ENCODE data around the gene C1orf50.
"Not testable (repeated sequence)": the region's sequence is repeated elsewhere in the genome, so short reads cannot be mapped to it uniquely, and the experiment has no call there.

The C1orf50 gene

GRCh38 chr1:42766741-42767509 is at the start of gene C1orf50, which contains the start of gene P3H1:
TSS of gene C1orf50 (plus strand) at chr1:42767249. CDS start at chr1:42767312, 63 bp downstream.
TSS of gene P3H1 (minus strand) at chr1:42767028. CDS start at chr1:42766971, 57 bp downstream.
- peak; percentile 98 for DNase-seq (ENCODE audit: low read depth)

- DNase-seq (ENCODE audit: low read depth): no peak
Observed at GRCh38 chr1:42720868-42721267, 46.2 kb upstream of the C1orf50 start.

DNA sequence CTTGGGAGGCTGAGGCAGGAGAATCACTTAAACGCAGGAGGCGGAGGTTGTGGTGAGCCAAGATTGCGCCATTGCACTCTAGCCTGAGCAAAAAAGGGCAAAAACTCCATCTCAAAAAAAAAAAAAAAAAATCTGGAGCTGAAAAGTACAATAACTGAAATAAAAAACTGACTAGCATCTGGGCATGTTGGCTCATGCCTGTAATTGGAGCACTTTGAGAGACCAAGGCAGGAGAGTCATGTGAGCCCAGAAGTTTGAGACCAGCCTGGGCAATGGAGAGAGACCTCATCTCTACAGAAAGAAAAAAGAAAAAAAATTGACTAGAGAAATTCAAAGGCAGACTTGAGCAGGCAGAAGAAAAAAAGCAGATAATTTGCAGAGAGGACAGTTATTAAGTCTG is 45.1 kb upstream of the C1orf50 start:
- no peak for DNase-seq (ENCODE audit: low read depth)

DNA sequence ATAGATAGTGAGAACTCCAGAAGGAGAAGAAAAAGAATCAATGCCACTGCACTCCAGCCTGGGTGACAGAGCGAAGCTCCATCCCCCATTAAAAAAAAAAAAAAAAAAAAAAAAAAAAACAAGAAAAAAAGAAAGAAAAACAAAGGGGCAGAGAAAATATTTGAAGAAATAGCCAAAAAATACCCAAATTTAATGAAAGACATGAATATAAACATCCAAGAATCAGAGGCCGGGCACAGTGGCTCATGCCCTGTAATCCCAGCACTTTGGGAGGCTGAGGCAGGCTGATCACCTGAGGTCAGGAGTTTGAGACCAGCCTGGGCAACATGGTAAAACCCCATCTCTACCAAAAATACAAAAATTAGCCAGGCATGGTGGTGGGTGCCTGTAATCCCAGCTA is 44.6 kb upstream of the C1orf50 start:
- not testable (repeated sequence) for DNase-seq (ENCODE audit: low read depth)

DNA sequence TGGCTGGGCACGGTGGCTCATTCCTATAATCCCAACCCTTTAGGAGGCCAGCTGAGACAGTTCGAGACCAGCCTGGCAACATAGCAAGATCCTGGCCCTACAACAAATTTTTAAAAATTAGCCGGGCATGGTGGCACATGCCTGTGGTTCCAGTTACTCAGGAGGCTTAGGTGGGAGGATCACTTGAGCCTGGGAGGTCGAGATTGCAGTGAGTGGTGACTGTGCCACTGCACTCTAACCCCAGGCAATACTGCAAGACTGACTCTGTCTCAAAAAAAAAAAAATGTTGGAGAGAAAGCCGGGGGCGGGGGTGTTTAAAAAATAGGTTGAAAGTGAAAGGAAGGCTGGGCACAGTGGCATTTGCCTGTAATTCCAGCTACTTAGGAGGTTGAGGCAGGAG is 43.5 kb upstream of the C1orf50 start:
- DNase-seq (ENCODE audit: low read depth): no peak

DNA sequence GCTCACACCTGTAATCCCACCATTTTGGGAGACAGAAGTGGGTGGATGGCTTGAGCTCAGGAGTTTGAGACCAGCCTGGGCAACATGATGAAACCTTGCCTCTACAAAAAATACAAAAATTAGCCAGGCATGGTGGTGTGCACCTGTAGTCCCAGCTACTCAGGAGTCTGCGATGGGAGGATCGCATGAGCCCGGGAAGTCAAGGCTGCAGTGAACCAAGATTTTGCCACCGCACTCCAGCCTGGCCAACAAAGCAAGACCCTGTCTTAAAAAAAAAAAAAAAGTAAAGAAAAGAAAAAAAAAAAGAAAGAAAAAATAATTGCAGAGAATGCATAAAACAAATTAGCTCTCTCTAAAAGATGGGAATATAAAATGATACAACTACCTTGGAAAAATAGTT is 41.2 kb upstream of the C1orf50 start:
- not testable (repeated sequence) for DNase-seq (ENCODE audit: low read depth)

GRCh38 chr1:42730002-42730401 is 37.0 kb upstream of the C1orf50 start:
- no peak for DNase-seq (ENCODE audit: low read depth)

DNA sequence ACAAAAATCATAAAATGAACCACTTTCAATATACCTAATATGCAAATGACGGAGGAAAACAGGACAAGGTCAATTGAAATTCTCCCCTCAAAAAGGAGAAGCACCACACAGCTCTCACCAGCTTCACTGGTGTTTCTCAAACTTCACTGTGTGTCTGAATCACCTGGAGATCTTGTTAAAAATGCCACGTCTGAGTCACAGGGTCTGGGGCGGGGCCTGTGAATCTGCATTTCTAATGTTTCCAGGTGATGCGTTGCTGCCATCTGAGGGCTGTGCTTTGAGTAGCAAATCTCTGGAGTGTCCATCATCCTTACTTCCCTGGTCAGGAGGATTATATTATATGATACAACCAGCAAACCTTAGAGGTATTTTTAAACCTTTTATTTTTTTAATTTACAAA is 36.1 kb upstream of the C1orf50 start:
- DNase-seq (ENCODE audit: low read depth): no peak

GRCh38 chr1:42731585-42731984 is 35.5 kb upstream of the C1orf50 start:
- no peak for DNase-seq (ENCODE audit: low read depth)

DNA sequence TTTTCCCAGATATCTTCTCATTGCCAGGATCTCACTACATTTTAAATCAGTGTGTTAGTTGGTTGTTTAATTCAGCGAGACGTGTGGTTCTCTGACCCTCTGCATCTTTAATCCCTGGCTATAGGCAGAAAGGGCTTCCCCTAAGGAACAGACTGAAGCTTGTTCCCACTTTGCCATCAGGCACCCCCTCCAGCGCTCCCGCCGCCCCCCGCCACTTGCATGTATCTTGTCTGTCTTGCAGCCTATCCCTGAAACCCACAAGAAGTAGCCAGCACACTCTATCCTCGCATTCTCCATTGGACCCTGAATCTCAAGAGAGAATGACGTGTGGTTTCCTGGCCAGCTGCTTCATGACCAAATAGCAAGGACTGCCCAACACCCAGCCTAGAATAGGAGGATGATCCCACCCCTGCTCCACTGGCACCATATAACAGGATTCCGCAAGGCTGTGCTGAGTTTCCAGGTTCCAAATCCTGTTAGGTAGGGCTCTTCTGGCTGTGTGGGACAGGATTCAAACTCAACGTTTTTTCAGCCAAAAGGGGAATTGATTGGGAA is 34.8 kb upstream of the C1orf50 start:
- no peak for DNase-seq (ENCODE audit: low read depth)

- DNase-seq (ENCODE audit: low read depth): no peak
Observed at GRCh38 chr1:42733415-42734200, 33.4 kb upstream of the C1orf50 start.

DNA sequence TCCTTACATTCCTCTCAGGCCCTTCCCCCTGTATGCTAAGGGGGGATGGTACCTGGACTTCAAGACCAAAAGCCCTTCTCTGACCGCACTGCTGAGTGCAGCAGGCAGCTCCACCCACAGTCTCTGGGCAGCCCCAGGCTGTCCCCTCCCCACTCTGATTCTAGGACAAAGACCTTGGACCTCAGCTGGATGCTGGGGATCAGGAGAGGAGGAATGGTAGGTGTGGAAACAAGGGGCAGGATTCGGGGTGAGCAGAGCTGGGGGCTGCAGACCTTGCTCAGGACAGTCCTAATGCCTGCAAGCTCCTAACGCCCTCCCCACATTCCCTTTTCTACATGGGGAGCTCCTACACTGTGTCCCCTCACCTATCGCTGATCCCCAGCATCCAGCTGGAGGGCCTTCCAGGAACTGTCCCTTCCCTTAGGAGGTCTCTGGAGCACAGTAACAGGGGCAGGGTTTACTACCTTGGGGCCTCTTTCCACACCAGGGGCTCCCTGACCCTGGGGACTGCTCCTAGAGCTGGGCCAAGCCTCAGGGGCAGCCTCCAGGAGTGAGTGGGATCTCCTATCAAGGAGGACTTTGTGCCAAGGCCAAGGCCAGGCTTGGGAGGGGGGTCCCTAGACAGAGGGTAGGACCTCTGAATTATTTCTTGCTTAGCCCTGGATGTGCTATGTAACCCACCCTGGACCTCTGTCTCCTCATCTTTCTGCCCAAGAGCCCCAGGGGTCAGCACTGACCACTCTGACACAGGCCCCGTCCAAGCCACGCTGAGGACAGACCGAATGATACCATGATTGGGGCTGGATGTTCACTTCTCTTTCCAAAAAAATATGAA is 32.6 kb upstream of the C1orf50 start:
- no peak for DNase-seq (ENCODE audit: low read depth)

DNA sequence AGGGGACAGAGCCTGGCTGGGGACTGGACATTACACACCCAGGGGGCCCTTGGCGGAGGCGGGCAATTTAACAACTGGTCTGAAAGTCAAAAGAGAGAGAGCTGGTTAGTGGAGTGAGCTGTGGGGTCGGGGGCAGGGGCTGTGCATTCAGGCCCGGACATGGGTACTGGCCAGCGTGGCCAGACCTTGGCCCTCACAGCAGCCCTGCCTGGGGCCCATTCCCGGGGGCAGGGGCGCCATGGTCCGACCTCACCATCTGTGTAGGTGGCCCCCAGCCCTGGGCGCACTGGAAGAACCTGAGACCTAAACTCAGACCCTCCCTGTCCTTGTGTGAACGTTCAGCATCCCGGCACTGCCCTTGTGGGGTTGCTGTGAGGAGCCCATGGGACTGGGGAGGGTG is 32.0 kb upstream of the C1orf50 start:
- DNase-seq (ENCODE audit: low read depth): no peak

DNA sequence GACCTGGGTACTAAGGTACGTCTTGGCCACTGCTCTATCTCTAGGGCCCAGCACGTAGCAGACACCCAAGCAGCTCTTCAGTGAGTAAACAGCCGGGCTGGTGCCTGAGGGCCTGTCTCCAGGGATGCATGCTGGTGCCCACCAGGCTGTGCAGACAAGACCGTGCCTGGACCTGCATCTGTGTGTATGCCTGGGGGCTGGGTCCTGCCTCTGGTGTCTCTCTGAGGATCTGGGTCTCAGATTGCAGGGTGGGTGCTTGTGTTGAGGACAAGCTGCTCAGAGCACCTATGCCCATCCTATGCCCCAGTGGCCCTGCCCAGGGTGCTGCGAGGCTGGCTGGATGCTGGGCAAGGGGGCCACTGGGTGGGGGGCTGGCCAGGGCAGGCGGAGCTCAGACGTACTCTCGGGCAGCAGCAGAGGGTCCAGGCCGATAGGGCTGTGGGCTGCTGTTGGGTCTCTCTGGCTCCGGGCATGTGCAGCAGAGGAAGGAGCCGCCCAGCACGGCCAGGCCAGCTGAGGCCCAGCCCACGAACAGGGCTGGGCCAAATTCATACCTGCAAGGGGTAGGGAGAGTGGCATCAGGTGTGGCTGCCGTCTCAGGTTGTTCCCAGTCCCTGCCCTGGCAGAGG is 31.5 kb upstream of the C1orf50 start:
- DNase-seq (ENCODE audit: low read depth): no peak

DNA sequence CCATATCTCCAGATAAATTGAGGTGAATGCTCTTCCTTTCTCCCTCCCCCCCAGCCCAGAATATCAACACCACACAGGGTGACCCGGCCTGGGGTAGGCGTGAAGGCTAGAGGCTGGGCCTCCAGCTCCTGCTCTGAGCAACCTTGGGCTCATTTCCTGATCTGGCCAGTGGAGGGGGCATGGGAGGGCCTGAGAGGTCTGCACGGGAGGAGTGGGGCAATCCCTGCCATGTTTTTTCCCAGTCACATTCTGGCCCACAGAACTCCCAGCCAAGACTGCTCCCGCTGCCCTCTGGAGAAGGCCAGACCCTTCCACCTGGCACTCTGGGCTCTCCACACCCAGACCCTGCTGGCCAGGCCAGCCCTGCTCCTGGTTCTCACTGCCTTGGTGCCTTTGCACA is 30.9 kb upstream of the C1orf50 start:
- no peak for DNase-seq (ENCODE audit: low read depth)

GRCh38 chr1:42736571-42737200 is 30.4 kb upstream of the C1orf50 start:
- DNase-seq (ENCODE audit: low read depth): no peak

DNA sequence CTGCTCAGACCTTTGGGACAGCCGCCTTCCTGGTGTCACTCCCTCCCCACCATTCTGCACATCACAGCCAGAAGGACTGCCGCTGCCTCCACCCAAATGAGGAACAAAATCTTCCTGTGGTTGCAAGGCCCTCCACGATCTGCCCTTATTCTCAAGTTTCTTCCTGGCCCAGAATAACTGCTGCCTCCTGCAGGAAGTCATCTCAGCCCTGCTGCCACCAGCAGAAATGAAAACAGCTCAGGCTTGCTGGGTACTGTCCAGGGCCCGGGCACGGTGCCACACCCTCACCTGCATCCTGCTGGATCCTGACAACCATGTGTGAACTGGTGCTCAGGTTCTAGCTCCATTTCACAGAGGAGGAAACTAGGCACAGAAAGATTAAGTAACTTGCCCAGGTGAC is 29.8 kb upstream of the C1orf50 start:
- DNase-seq (ENCODE audit: low read depth): no peak

GRCh38 chr1:42737986-42738677 is 28.9 kb upstream of the C1orf50 start:
- DNase-seq (ENCODE audit: low read depth): no peak

DNA sequence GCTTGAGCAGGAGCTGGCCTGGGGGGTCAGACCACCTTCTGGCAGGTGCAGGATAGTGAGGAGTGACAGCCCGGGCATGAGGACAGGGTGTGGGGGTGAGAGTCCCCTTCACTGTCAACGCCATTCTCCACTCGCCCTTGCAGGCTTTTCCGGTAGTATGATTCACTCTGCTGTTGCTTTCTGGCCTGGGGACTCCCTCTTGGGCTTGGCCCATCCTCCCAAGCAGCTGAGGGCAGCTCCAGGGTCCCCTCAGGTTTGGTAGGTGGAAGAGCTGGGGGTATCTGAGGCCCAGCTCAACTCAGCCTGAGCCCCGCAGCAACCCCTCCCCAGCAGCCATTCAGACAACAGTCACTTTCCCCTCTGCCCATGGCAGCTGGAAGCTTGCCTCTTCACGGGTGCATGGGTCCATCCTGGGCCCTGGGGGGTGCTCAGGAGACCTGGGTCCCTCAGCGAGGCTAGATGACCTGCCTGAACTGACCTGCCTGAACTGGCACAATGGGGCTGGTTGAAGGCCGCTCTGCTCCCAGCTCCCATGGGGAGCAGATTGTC is 28.3 kb upstream of the C1orf50 start:
- DNase-seq (ENCODE audit: low read depth): no peak

Measured in stimulated activated CD8-positive, alpha-beta memory T cell treated with anti-CD3 and anti-CD28 coated beads, Interleukin-15, amount 100 ng/mL, for 24 hours (primary cell).